NB4 (cell line): ENCODE data around the gene TGFA.

Source experiments
- CTCF ChIP-seq: IDR thresholded peaks from one replicate; pipeline ENCODE4 v1.5.1; 2012; ENCODE audit warnings: low read depth, low read length
- MAX ChIP-seq: IDR thresholded peaks from 2 replicates; pipeline ENCODE4 v1.6.1; 2011; ENCODE audit warnings: low read depth, low read length
- MYC ChIP-seq: IDR thresholded peaks from 2 replicates; pipeline ENCODE4 v1.6.1; 2011; ENCODE audit warnings: low read depth, low read length
- POLR2A ChIP-seq: IDR thresholded peaks from 2 replicates; pipeline ENCODE4 v1.6.1; 2011; ENCODE audit warnings: mild to moderate bottlenecking; ENCODE audit not compliant: insufficient read length; ENCODE audit errors: extremely low read depth

- TF ChIP-seq CTCF: no peak
- TF ChIP-seq MYC: no peak
- no peak for TF ChIP-seq POLR2A
- TF ChIP-seq MAX: no peak
These were observed 76.2 kb downstream of the TGFA start for GRCh38 chr2:70477441-70477844.
